GM06990 (cell line): ENCODE measurements around the gene ITPR1.

Experiments used
- DNase-seq: peaks from one replicate; pipeline ENCODE4 v3.0.0-alpha.2; 2011; ENCODE audit not compliant: insufficient read length; ENCODE audit errors: extremely low read depth
- H3K27me3 ChIP-seq: replicated peaks from 2 replicates; pipeline ENCODE4 v1.6.0; 2011; ENCODE audit warnings: low read length; ENCODE audit not compliant: control insufficient read depth, insufficient read depth
- H3K36me3 ChIP-seq: 2 replicates; pipeline ENCODE4 v1.5.1; 2011; ENCODE audit warnings: low read length; ENCODE audit not compliant: control insufficient read depth, insufficient read depth
- H3K4me3 ChIP-seq: replicated peaks from 2 replicates; pipeline ENCODE4 v1.5.1; 2011; ENCODE audit warnings: low read depth, mild to moderate bottlenecking, control low read depth, low read length
- TF ChIP-seq, protein P1 (sequence below): IDR thresholded peaks from 2 replicates; pipeline ENCODE4 v1.5.1; 2011; ENCODE audit warnings: low read length, control low read depth, mild to moderate bottlenecking, inconsistent platforms; ENCODE audit not compliant: insufficient read depth, poor library complexity, severe bottlenecking

Gene ITPR1

GRCh38 chr3:4547799-4548198 is 54.7 kb downstream of the ITPR1 start:
- TF ChIP-seq, protein P1, sequence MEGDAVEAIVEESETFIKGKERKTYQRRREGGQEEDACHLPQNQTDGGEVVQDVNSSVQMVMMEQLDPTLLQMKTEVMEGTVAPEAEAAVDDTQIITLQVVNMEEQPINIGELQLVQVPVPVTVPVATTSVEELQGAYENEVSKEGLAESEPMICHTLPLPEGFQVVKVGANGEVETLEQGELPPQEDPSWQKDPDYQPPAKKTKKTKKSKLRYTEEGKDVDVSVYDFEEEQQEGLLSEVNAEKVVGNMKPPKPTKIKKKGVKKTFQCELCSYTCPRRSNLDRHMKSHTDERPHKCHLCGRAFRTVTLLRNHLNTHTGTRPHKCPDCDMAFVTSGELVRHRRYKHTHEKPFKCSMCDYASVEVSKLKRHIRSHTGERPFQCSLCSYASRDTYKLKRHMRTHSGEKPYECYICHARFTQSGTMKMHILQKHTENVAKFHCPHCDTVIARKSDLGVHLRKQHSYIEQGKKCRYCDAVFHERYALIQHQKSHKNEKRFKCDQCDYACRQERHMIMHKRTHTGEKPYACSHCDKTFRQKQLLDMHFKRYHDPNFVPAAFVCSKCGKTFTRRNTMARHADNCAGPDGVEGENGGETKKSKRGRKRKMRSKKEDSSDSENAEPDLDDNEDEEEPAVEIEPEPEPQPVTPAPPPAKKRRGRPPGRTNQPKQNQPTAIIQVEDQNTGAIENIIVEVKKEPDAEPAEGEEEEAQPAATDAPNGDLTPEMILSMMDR, result no peak
- Histone ChIP-seq H3K4me3 (no peak overlapping the region), H3K27me3 (no peaks in the 10 kb centered on the region), H3K36me3 (no peaks in the 10 kb centered on the region)
- DNase-seq, result no peak

DNA sequence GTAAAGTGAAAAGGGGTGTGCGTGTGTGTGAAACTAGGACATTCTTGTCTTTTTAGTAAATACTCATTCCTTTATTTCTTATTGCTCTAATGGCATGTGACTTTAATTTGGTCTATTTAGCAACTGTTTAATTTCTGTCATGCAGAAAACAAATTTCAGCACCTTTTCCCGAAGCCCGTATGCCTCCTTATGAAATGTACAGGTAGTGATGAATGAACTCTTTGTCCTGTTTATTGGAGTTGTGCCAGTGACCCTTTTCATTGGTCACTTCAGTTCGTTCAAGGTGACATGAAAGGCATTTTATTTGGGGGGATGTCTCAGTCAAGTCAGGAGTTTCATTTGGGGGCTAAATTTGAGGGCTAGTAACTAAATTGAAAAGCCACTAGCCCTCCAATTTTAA is 55.2 kb downstream of the ITPR1 start:
- H3K4me3 ChIP-seq, result no peak overlapping the region
- DNase-seq, result no peak
- H3K27me3 ChIP-seq, result no peaks in the 10 kb centered on the region
- TF ChIP-seq, protein P1, result no peak
- H3K36me3 ChIP-seq, result no peaks in the 10 kb centered on the region

- Histone ChIP-seq H3K36me3 (no peaks in the 10 kb centered on the region), H3K4me3 (no peak overlapping the region), H3K27me3 (no peaks in the 10 kb centered on the region)
- TF ChIP-seq, protein P1, result no peak
- DNase-seq, result no peak
These were observed 55.6 kb downstream of the ITPR1 start for GRCh38 chr3:4548780-4549179.

DNA sequence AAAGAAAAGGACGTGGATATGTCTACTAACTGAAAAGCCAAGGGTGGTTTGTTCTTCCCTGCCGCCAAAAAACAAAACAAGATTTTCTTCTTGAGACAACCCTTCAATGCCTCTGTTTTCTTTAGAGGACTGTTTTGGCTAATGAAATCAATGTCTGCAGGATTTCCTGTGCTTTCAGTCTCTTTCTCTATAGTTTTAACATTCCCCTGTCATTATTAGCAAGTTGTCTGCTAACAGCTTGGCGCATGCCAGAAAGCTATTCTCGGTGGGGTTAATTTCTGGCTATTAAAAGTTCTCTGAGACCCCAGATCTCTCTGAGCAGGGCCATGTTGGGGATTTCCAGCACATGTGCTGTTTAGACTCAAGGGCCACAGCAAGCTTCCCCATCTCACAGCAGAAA is 56.7 kb downstream of the ITPR1 start:
- Histone ChIP-seq H3K4me3 (no peak overlapping the region), H3K36me3 (no peaks in the 10 kb centered on the region), H3K27me3 (no peaks in the 10 kb centered on the region)
- DNase-seq, result no peak
- TF ChIP-seq, protein P1, result no peak

GRCh38 chr3:4551051-4551711 is 58.0 kb downstream of the ITPR1 start:
- no peak for DNase-seq
- Histone ChIP-seq H3K36me3 (no peaks in the 10 kb centered on the region), H3K4me3 (no peak overlapping the region), H3K27me3 (no peaks in the 10 kb centered on the region)
- TF ChIP-seq, protein P1, result no peak
